K562 (cell line): ENCODE measurements around the gene DCAF17.

Experiments
- HDAC6 ChIP-seq: IDR thresholded peaks from 2 replicates; pipeline ENCODE4 v1.6.1; 2012; ENCODE audit warnings: low read depth, mild to moderate bottlenecking, control low read depth, inconsistent platforms, low read length, moderate library complexity
- KLF1 ChIP-seq: fragments of 450-650 bp; IDR thresholded peaks from 2 replicates; pipeline ENCODE4 v1.6.1; 2016; ENCODE audit warnings: missing genetic modification characterization, missing compliant biosample characterization
- MTA1 ChIP-seq: fragments of 450-650 bp; IDR thresholded peaks from 2 replicates; pipeline ENCODE4 v1.6.1; 2017; ENCODE audit warnings: borderline replicate concordance
- POLR2A ChIP-seq: fragments of 450-650 bp; conservative IDR thresholded peaks from 2 replicates; pipeline ENCODE4 v1.6.1; 2016
- RBM15 ChIP-seq: fragments of 200-400 bp; formaldehyde crosslinking; IDR thresholded peaks from 2 replicates; pipeline ENCODE4 v1.6.1; 2018; ENCODE audit warnings: mild to moderate bottlenecking, low read length, moderate library complexity; ENCODE audit not compliant: insufficient read depth
- ZNF274 ChIP-seq: IDR thresholded peaks from 2 replicates; pipeline ENCODE4 v1.6.1; 2011; ENCODE audit warnings: low read depth, mild to moderate bottlenecking, low read length, moderate library complexity, borderline replicate concordance
- ZZZ3 ChIP-seq: fragments of 450-650 bp; IDR thresholded peaks from 2 replicates; pipeline ENCODE4 v1.6.1; 2016; ENCODE audit warnings: antibody characterized with exemption, mild to moderate bottlenecking, moderate library complexity
- TF ChIP-seq, protein P1 (sequence below): sonication (generic); formaldehyde crosslinking; IDR thresholded peaks from 2 replicates; pipeline ENCODE4 v1.8.0; 2022; ENCODE audit warnings: mild to moderate bottlenecking, missing genetic modification reagents
- TF ChIP-seq, protein P2 (sequence below), 2 experiments: fragments of 250-450 bp in 1 of 2; fragments of 450-650 bp in 1 of 2; sonication (Bioruptor Pico) in 1 of 2; IDR thresholded peaks; 2 replicates each; pipeline versions ENCODE4 v1.6.1 to v1.8.0; 2016 to 2021; ENCODE audit warnings: mild to moderate bottlenecking in 2 of 2, moderate library complexity in 2 of 2, missing compliant biosample characterization in 1 of 2, missing genetic modification characterization in 1 of 2
- TF ChIP-seq, protein P3 (sequence below), 3 experiments: IDR thresholded peaks in 2 of 3; conservative IDR thresholded peaks in 1 of 3; 2 replicates each; pipeline ENCODE4 v1.5.1; 2011 to 2012; ENCODE audit warnings: low read length in 3 of 3, mild to moderate bottlenecking in 3 of 3, control low read depth in 2 of 3, improper control_type of control experiment in 1 of 3, inconsistent platforms in 1 of 3, low read depth in 1 of 3, mixed read lengths in 1 of 3, moderate library complexity in 1 of 3; ENCODE audit not compliant: insufficient read depth in 2 of 3
- TF ChIP-seq, protein P4 (sequence below): sonication (generic); formaldehyde crosslinking; IDR thresholded peaks from 2 replicates; pipeline ENCODE4 v1.8.1; 2023; ENCODE audit warnings: mild to moderate bottlenecking, missing genetic modification reagents, moderate library complexity
- TF ChIP-seq, protein P5 (sequence below): fragments of 200-400 bp; formaldehyde crosslinking; IDR thresholded peaks from 2 replicates; pipeline ENCODE4 v1.6.1; 2017; ENCODE audit warnings: mild to moderate bottlenecking, low read depth, low read length, moderate library complexity

DNA sequence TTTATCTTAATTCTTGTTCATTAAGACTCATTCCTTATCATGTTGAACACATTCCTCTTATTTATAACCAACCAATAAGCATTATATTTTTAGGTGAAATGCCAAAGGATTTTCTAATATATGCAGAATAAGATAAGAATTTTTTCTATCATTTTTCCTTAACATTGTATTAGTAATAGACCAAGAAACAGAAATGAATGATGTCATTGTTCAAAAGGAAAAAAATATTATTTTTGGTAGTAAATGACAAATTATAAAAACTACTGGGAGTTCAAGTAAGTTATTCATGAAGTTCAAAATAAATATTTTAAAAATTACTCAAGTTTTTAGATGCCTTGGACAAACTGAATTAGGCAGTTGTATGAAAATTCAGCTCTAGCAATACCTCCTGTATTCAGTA, 25.5 kb downstream of the DCAF17 start:
- TF ChIP-seq, protein P1, sequence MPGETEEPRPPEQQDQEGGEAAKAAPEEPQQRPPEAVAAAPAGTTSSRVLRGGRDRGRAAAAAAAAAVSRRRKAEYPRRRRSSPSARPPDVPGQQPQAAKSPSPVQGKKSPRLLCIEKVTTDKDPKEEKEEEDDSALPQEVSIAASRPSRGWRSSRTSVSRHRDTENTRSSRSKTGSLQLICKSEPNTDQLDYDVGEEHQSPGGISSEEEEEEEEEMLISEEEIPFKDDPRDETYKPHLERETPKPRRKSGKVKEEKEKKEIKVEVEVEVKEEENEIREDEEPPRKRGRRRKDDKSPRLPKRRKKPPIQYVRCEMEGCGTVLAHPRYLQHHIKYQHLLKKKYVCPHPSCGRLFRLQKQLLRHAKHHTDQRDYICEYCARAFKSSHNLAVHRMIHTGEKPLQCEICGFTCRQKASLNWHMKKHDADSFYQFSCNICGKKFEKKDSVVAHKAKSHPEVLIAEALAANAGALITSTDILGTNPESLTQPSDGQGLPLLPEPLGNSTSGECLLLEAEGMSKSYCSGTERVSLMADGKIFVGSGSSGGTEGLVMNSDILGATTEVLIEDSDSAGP = no peak
- TF ChIP-seq, protein P2, sequence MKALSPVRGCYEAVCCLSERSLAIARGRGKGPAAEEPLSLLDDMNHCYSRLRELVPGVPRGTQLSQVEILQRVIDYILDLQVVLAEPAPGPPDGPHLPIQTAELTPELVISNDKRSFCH (CRISPR knock-in tag; IDR thresholded peaks at IDR 0.05) = no peak
- TF ChIP-seq, protein P2 (tag; IDR thresholded peaks at IDR 0.05) = no peak
- no peak for TF ChIP-seq KLF1 (tag)
- TF ChIP-seq, protein P3, sequence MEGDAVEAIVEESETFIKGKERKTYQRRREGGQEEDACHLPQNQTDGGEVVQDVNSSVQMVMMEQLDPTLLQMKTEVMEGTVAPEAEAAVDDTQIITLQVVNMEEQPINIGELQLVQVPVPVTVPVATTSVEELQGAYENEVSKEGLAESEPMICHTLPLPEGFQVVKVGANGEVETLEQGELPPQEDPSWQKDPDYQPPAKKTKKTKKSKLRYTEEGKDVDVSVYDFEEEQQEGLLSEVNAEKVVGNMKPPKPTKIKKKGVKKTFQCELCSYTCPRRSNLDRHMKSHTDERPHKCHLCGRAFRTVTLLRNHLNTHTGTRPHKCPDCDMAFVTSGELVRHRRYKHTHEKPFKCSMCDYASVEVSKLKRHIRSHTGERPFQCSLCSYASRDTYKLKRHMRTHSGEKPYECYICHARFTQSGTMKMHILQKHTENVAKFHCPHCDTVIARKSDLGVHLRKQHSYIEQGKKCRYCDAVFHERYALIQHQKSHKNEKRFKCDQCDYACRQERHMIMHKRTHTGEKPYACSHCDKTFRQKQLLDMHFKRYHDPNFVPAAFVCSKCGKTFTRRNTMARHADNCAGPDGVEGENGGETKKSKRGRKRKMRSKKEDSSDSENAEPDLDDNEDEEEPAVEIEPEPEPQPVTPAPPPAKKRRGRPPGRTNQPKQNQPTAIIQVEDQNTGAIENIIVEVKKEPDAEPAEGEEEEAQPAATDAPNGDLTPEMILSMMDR (IDR thresholded peaks at IDR 0.05 in 2 of 3, conservative IDR thresholded peaks at IDR 0.05 in 1 of 3; ENCODE audit: insufficient read depth in 2 of 3, low read depth in 1 of 3, low read length in 3 of 3) = no peak
- no peak for TF ChIP-seq ZZZ3
- no peak for TF ChIP-seq HDAC6
- TF ChIP-seq POLR2A = no peak
- TF ChIP-seq, protein P4, sequence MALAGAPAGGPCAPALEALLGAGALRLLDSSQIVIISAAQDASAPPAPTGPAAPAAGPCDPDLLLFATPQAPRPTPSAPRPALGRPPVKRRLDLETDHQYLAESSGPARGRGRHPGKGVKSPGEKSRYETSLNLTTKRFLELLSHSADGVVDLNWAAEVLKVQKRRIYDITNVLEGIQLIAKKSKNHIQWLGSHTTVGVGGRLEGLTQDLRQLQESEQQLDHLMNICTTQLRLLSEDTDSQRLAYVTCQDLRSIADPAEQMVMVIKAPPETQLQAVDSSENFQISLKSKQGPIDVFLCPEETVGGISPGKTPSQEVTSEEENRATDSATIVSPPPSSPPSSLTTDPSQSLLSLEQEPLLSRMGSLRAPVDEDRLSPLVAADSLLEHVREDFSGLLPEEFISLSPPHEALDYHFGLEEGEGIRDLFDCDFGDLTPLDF (CRISPR knock-in tag) = no peak
- TF ChIP-seq MTA1 = no peak
- no peak for TF ChIP-seq ZNF274
- TF ChIP-seq RBM15 = no peak
- TF ChIP-seq, protein P5, sequence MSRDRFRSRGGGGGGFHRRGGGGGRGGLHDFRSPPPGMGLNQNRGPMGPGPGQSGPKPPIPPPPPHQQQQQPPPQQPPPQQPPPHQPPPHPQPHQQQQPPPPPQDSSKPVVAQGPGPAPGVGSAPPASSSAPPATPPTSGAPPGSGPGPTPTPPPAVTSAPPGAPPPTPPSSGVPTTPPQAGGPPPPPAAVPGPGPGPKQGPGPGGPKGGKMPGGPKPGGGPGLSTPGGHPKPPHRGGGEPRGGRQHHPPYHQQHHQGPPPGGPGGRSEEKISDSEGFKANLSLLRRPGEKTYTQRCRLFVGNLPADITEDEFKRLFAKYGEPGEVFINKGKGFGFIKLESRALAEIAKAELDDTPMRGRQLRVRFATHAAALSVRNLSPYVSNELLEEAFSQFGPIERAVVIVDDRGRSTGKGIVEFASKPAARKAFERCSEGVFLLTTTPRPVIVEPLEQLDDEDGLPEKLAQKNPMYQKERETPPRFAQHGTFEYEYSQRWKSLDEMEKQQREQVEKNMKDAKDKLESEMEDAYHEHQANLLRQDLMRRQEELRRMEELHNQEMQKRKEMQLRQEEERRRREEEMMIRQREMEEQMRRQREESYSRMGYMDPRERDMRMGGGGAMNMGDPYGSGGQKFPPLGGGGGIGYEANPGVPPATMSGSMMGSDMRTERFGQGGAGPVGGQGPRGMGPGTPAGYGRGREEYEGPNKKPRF = no peak
